GM12878 (cell line): Measurements from ENCODE around the gene IGF2BP2. TPM values are rescaled to one million over a fixed set of nuclear protein-coding genes. Genes with fewer than 3 reads are reported as not detected.

Experiments used
- ATAC-seq: fragments of 200-7000 bp; cut with Tn5 transposase; 3 replicates; pipeline ENCODE4 v1.9.1; 2020; ENCODE audit warnings: mild to moderate bottlenecking, moderate library complexity
- BruUV-seq: library from RNA; stranded (reverse); fragments of 400-500 nt; replicated peaks from 2 replicates; lab custom pipeline; 2021; lab: Mats Ljungman, UMichigan
- CTCF ChIA-PET: fragments of 300-600 bp; sonication (Branson Sonifier 250); formaldehyde crosslinking; extraction: SDS; loops from one replicate; lab custom pipeline; 2021; ENCODE audit warnings: inconsistent platforms; lab: Yijun Ruan, JAX
- POLR2A ChIA-PET: fragments of 350-600 bp; formaldehyde crosslinking; extraction: SDS; loops from one replicate; lab custom pipeline; 2021; ENCODE audit warnings: inconsistent platforms; lab: Charles Lee
- RAD21 ChIA-PET: fragments of 300-600 bp; sonication (Branson Sonifier 250); formaldehyde crosslinking; loops from one replicate; lab custom pipeline; 2023; ENCODE audit warnings: antibody characterized with exemption; ENCODE audit not compliant: unreplicated experiment; lab: Charles Lee
- SMC1A ChIA-PET: fragments of 300-600 bp; sonication (Branson Sonifier 250); formaldehyde crosslinking; loops from one replicate; lab custom pipeline; 2023; ENCODE audit not compliant: unreplicated experiment, uncharacterized antibody; lab: Charles Lee
- DNase-seq: peaks from one replicate; pipeline ENCODE4 v3.0.0-alpha.2; 2011; ENCODE audit warnings: low read depth, low spot score
- FAIRE-seq: peaks from 3 replicates; lab custom pipeline; 2011; peaks lifted over from hg19 to GRCh38; lab: Jason Lieb, UNC
- H2AFZ ChIP-seq: 2 replicates; pipeline ENCODE4 v1.6.0; 2011; ENCODE audit warnings: low read depth, low read length, control low read depth; ENCODE audit not compliant: control insufficient read depth
- H3K27ac ChIP-seq: 2 replicates; pipeline ENCODE4 v1.5.1; 2011; ENCODE audit warnings: control low read depth; ENCODE audit not compliant: control insufficient read depth, insufficient read depth
- H3K27me3 ChIP-seq, 2 experiments: replicated peaks in 1 of 2; 2 replicates each; pipeline versions ENCODE4 v1.6.0 to v1.6.1; 2011; ENCODE audit warnings: low read length in 1 of 2; ENCODE audit not compliant: control insufficient read depth in 2 of 2, insufficient read depth in 2 of 2
- H3K36me3 ChIP-seq, 2 experiments: 2 replicates each; pipeline ENCODE4 v1.5.1; 2011; ENCODE audit warnings: low read length in 1 of 2; ENCODE audit not compliant: control insufficient read depth in 2 of 2, insufficient read depth in 2 of 2
- H3K4me1 ChIP-seq: 2 replicates; pipeline ENCODE4 v1.6.1; 2011; ENCODE audit warnings: mild to moderate bottlenecking, low read length, moderate library complexity, mixed read lengths; ENCODE audit not compliant: control insufficient read depth, insufficient read depth
- H3K4me2 ChIP-seq: 2 replicates; pipeline ENCODE4 v1.6.0; 2011; ENCODE audit warnings: control low read depth; ENCODE audit not compliant: control insufficient read depth, insufficient read depth
- H3K4me3 ChIP-seq: fragments of 200-600 bp; sonication (generic); 2 replicates; pipeline ENCODE4 v1.5.1; 2016
- H3K79me2 ChIP-seq: 2 replicates; pipeline ENCODE4 v1.6.0; 2011; ENCODE audit warnings: low read length; ENCODE audit not compliant: control insufficient read depth, insufficient read depth
- H3K9ac ChIP-seq: 2 replicates; pipeline ENCODE4 v1.8.0; 2011; ENCODE audit warnings: low read length, control low read depth, mixed read lengths; ENCODE audit not compliant: control insufficient read depth, insufficient read depth
- H3K9me3 ChIP-seq: replicated peaks from 3 replicates; pipeline ENCODE4 v1.5.1; 2011; ENCODE audit warnings: mild to moderate bottlenecking, low read length; ENCODE audit not compliant: control insufficient read depth, insufficient read depth
- H4K20me1 ChIP-seq: 2 replicates; pipeline ENCODE4 v1.6.0; 2011; ENCODE audit not compliant: control insufficient read depth, insufficient read depth
- CBX3 ChIP-seq: fragments of 200-600 bp; sonication (generic); IDR thresholded peaks from 2 replicates; pipeline ENCODE4 v1.6.1; 2016; ENCODE audit warnings: low read depth, borderline replicate concordance
- ELK1 ChIP-seq: IDR thresholded peaks from 2 replicates; pipeline ENCODE4 v1.6.1; 2012; ENCODE audit warnings: low read depth, low read length, improper control_type of control experiment
- HDGF ChIP-seq: fragments of 450-650 bp; IDR thresholded peaks from 2 replicates; pipeline ENCODE4 v1.6.1; 2016; ENCODE audit warnings: antibody characterized with exemption
- KAT2A ChIP-seq: conservative IDR thresholded peaks from 2 replicates; pipeline ENCODE4 v1.6.1; 2011; ENCODE audit warnings: low read depth, low read length; ENCODE audit not compliant: control insufficient read depth
- NR2F1 ChIP-seq: fragments of 450-650 bp; conservative IDR thresholded peaks from 2 replicates; pipeline ENCODE4 v1.6.1; 2017; ENCODE audit warnings: mild to moderate bottlenecking
- RUNX3 ChIP-seq: IDR thresholded peaks from 2 replicates; pipeline ENCODE4 v1.6.1; 2012; ENCODE audit warnings: low read length, inconsistent platforms
- SMAD5 ChIP-seq: IDR thresholded peaks from 2 replicates; pipeline ENCODE4 v1.6.1; 2016; ENCODE audit warnings: antibody characterized with exemption, low read depth
- ZBTB11 ChIP-seq: fragments of 450-650 bp; formaldehyde crosslinking; IDR thresholded peaks from 2 replicates; pipeline ENCODE4 v1.5.0; 2022; ENCODE audit warnings: mild to moderate bottlenecking, missing genetic modification characterization
- ZBTB40 ChIP-seq: fragments of 450-650 bp; IDR thresholded peaks from 2 replicates; pipeline ENCODE4 v1.6.1; 2016; ENCODE audit warnings: mild to moderate bottlenecking, moderate library complexity, borderline replicate concordance
- ZNF592 ChIP-seq: fragments of 450-650 bp; IDR thresholded peaks from 2 replicates; pipeline ENCODE4 v1.6.1; 2017; ENCODE audit warnings: mild to moderate bottlenecking, moderate library complexity
- WGBS: methylation state at CpG from one replicate; pipeline ENCODE4 v1.1.6; 2016; ENCODE audit warnings: low lambda C conversion rate; ENCODE audit not compliant: insufficient replicate concordance, insufficient coverage; ENCODE audit errors: missing lambda C conversion rate; 5-methylcytosine and 5-hydroxymethylcytosine counted together
- in situ Hi-C: fragments of 300-500 bp; cut with MboI; formaldehyde crosslinking; loops from 9 replicates; pipeline ENCODE4 v1.14.3; 2018; ENCODE audit warnings: mixed read lengths
- intact Hi-C: fragments of 100-400 bp; cut with micrococcal nuclease; formaldehyde crosslinking; loops from one replicate; pipeline ENCODE4 v1.14.2; 2022; ENCODE audit not compliant: unreplicated experiment
- polyA plus RNA-seq, 11 experiments: library from polyadenylated mRNA; depleted of rRNA in 4 of 11; unstranded in 6 of 11; stranded (reverse) in 5 of 11; fragments of >200 nt; fragmentation: Nextera tagmentation in 4 of 11; fragmentation: Illumina TruSeq in 1 of 11; extraction: Ambion mirVana in 4 of 11; extraction: Trizol in 1 of 11; gene quantifications; 1 replicate in 1 of 11; 2 replicates in 10 of 11; pipeline versions ENCODE4 v1.2.1 to v1.2.3, GENCODE V29; 2011 to 2016; ENCODE audit warnings: inconsistent platforms in 2 of 11, missing spikeins in 2 of 11, low read depth in 1 of 11
- total RNA-seq, 4 experiments: library from RNA; depleted of rRNA in 3 of 4; stranded (reverse); fragments of >200 nt in 3 of 4; fragmentation: Illumina TruSeq in 1 of 4; extraction: Trizol in 1 of 4; gene quantifications; 2 replicates each; pipeline versions ENCODE4 v1.2.1 to v1.2.3, GENCODE V29; 2013 to 2021

The IGF2BP2 gene
- total and polyA plus RNA-seq, 10 of the 15 experiments (the other 5 are each of a cell fraction or from before 2014, with no cell fraction given) = 0.25 to 0.72 TPM; not detected in 8

GRCh38 chr3:185815391-185816282, 9.2 kb downstream of the IGF2BP2 start:
- WGBS = 35% methylated on average over 11 of the region's 11 CpGs
- Histone ChIP-seq H3K9me3 (no peaks in the 10 kb centered on the region), H2AFZ (no peak overlapping the region), H3K36me3 (no peaks in the 10 kb centered on the region), H4K20me1 (no peaks in the 10 kb centered on the region), H3K4me1 (no peaks in the 10 kb centered on the region), H3K27me3 (peaks cover 0 to 4% of the 10 kb centered on the region in 2 experiments), H3K4me2 (no peak overlapping the region), H3K9ac (no peak overlapping the region), H3K27ac (no peak overlapping the region), H3K4me3 (no peak overlapping the region), H3K79me2 (no peaks in the 10 kb centered on the region)
- in situ Hi-C loops = no loop called here
- no TSS peak for BruUV-seq
- intact Hi-C loops = no loop called here
- ChIA-PET RAD21 (no interaction called here), SMC1A (no interaction called here), POLR2A (no interaction called here), CTCF (no interaction called here)
- DNase-seq = no peak
- no peak for ATAC-seq
- no peak for FAIRE-seq
- TF ChIP-seq NR2F1 (no peak), ZNF592 (no peak), ZBTB11 (CRISPR knock-in tag) (no peak), HDGF (no peak), SMAD5 (no peak), KAT2A (no peak), CBX3 (no peak), RUNX3 (no peak), ELK1 (no peak), ZBTB40 (no peak)
